Keratinocyte (primary cell): Measurements from ENCODE around the gene CAPN15. TPM values are rescaled to one million over a fixed set of nuclear protein-coding genes. Genes with fewer than 3 reads are reported as not detected.

Source experiments
- DNase-seq: peaks from one replicate; pipeline ENCODE4 v3.0.0-alpha.2; 2011; ENCODE audit warnings: low read depth, missing footprints, low spot score
- FAIRE-seq: peaks from 2 replicates; lab custom pipeline; 2011; peaks lifted over from hg19 to GRCh38; lab: Jason Lieb, UNC
- H2AFZ ChIP-seq: 2 replicates; pipeline ENCODE4 v1.6.0; 2012; ENCODE audit warnings: low read length, control low read depth, inconsistent platforms; ENCODE audit not compliant: control insufficient read depth
- H3K27ac ChIP-seq: 2 replicates; pipeline ENCODE4 v1.5.1; 2011; ENCODE audit warnings: low read length; ENCODE audit not compliant: control insufficient read depth, insufficient read depth
- H3K27me3 ChIP-seq: 3 replicates; pipeline ENCODE4 v1.6.0; 2011; ENCODE audit warnings: low read length; ENCODE audit not compliant: control insufficient read depth, insufficient read depth; ENCODE audit errors: extremely low read depth
- H3K36me3 ChIP-seq, 2 experiments: 2 replicates in 1 of 2; 3 replicates in 1 of 2; pipeline ENCODE4 v1.5.1; 2011; ENCODE audit warnings: low read length in 2 of 2, mild to moderate bottlenecking in 1 of 2; ENCODE audit not compliant: control insufficient read depth in 2 of 2, insufficient read depth in 2 of 2; ENCODE audit errors: extremely low read depth in 1 of 2
- H3K4me1 ChIP-seq: 3 replicates; pipeline ENCODE4 v1.5.1; 2011; ENCODE audit warnings: low read length; ENCODE audit not compliant: control insufficient read depth, insufficient read depth; ENCODE audit errors: extremely low read depth
- H3K4me2 ChIP-seq: 3 replicates; pipeline ENCODE4 v1.6.0; 2011; ENCODE audit warnings: low read depth, low read length; ENCODE audit not compliant: control insufficient read depth, insufficient read depth; ENCODE audit errors: extremely low read depth
- H3K4me3 ChIP-seq, 3 experiments: fragments of 200-600 bp in 1 of 3; sonication (generic) in 1 of 3; 2 replicates in 2 of 3; 3 replicates in 1 of 3; pipeline ENCODE4 v1.5.1; 2011 to 2016; ENCODE audit warnings: low read length in 3 of 3, mild to moderate bottlenecking in 3 of 3, control low read depth in 2 of 3, inconsistent platforms in 1 of 3, low read depth in 1 of 3, mixed read lengths in 1 of 3, mixed run types in 1 of 3, moderate library complexity in 1 of 3; ENCODE audit not compliant: control insufficient read depth in 2 of 3, insufficient read depth in 2 of 3; ENCODE audit errors: extremely low read depth in 1 of 3
- H3K79me2 ChIP-seq: 2 replicates; pipeline ENCODE4 v1.6.0; 2012; ENCODE audit warnings: low read length; ENCODE audit not compliant: control insufficient read depth, insufficient read depth
- H3K9ac ChIP-seq: 3 replicates; pipeline ENCODE4 v1.6.0; 2011; ENCODE audit warnings: low read length; ENCODE audit not compliant: control insufficient read depth, insufficient read depth; ENCODE audit errors: extremely low read depth
- H3K9me1 ChIP-seq: 3 replicates; pipeline ENCODE4 v1.6.0; 2011; ENCODE audit warnings: low read length; ENCODE audit not compliant: control insufficient read depth, insufficient read depth; ENCODE audit errors: extremely low read depth
- H3K9me3 ChIP-seq: 2 replicates; pipeline ENCODE4 v1.5.1; 2012; ENCODE audit warnings: low read depth, low read length; ENCODE audit not compliant: control insufficient read depth
- H4K20me1 ChIP-seq: 3 replicates; pipeline ENCODE4 v1.6.0; 2011; ENCODE audit warnings: low read length; ENCODE audit not compliant: control insufficient read depth, insufficient read depth; ENCODE audit errors: extremely low read depth
- CTCF ChIP-seq, 3 experiments: IDR thresholded peaks in 1 of 3; conservative IDR thresholded peaks in 1 of 3; optimal IDR thresholded peaks in 1 of 3; 2 replicates in 2 of 3; 3 replicates in 1 of 3; pipeline versions ENCODE3 to v1.5.1; 2011; ENCODE audit warnings: low read length in 3 of 3, mild to moderate bottlenecking in 3 of 3, moderate library complexity in 2 of 3, control low read depth in 1 of 3, inconsistent platforms in 1 of 3; ENCODE audit not compliant: insufficient read depth in 2 of 3; ENCODE audit errors: extremely low read depth in 1 of 3
- EZH2 ChIP-seq: IDR thresholded peaks from one replicate; pipeline ENCODE4 v1.6.1; 2012; ENCODE audit warnings: inconsistent platforms, mild to moderate bottlenecking, low read length, moderate library complexity
- dilution Hi-C: fragments of 300-500 bp; cut with MboI; formaldehyde crosslinking; loops from one replicate; pipeline ENCODE4 v1.7.0; 2020; ENCODE audit warnings: low sequenced_read_pairs; ENCODE audit not compliant: extremely low pct_ligation_motif_present
- polyA plus RNA-seq, 5 experiments: library from polyadenylated mRNA; depleted of rRNA in 3 of 5; stranded (reverse) in 3 of 5; stranded (forward) in 1 of 5; unstranded in 1 of 5; fragments of >200 nt; gene quantifications; 1 replicate in 1 of 5; 2 replicates in 3 of 5; 3 replicates in 1 of 5; pipeline versions ENCODE4 v1.2.1 to v1.2.3, GENCODE V29; 2011 to 2012; ENCODE audit warnings: missing spikeins in 2 of 5, low read depth in 1 of 5, low replicate concordance in 1 of 5

CAPN15 gene
- polyA plus RNA-seq, 1 donor (not counting 4 experiments of a cell fraction or from before 2014, with no cell fraction given) = 7.9 TPM

- peaks cover 27% of the 10 kb centered on the region for H4K20me1 ChIP-seq
- H3K36me3 ChIP-seq = peaks cover 0 to 8% of the 10 kb centered on the region in 2 experiments
- no peak overlapping the region for H2AFZ ChIP-seq
- DNase-seq (no peak), FAIRE-seq (peak; percentile 73)
- TF ChIP-seq EZH2 = no peak
- TF ChIP-seq CTCF (optimal IDR thresholded peaks at IDR 0.05 in 1 of 3, IDR thresholded peaks at IDR 0.05 in 1 of 3, conservative IDR thresholded peaks at IDR 0.05 in 1 of 3; ENCODE audit: extremely low read depth in 1 of 3, insufficient read depth in 2 of 3, low read length in 3 of 3) = no peak
- H3K27ac ChIP-seq = peak overlapping the region; percentile 83
- dilution Hi-C loops = no loop called here
- H3K27me3 ChIP-seq = no peaks in the 10 kb centered on the region
- H3K4me2 ChIP-seq = peak overlapping the region; percentile 91
- peak overlapping the region; percentile 87 to 95 (median 90) for H3K4me3 ChIP-seq
- H3K9ac ChIP-seq = peak overlapping the region; percentile 89
- H3K9me3 ChIP-seq = no peaks in the 10 kb centered on the region
- H3K4me1 ChIP-seq = peaks cover 29% of the 10 kb centered on the region
- peaks cover 4% of the 10 kb centered on the region for H3K9me1 ChIP-seq
- H3K79me2 ChIP-seq = peaks cover 74% of the 10 kb centered on the region
Observed at GRCh38 chr16:528111-529011, 849 bp downstream of the CAPN15 start.

- no peaks in the 10 kb centered on the region for H3K9me3 ChIP-seq
- peak overlapping the region; percentile 91 for H3K4me2 ChIP-seq
- dilution Hi-C loops = no loop called here
- H3K9me1 ChIP-seq = peaks cover 4% of the 10 kb centered on the region
- H3K79me2 ChIP-seq = peaks cover 79% of the 10 kb centered on the region
- H3K27ac ChIP-seq = peak overlapping the region; percentile 83
- FAIRE-seq (no peak), DNase-seq (no peak)
- peak overlapping the region; percentile 87 to 95 (median 90) for H3K4me3 ChIP-seq
- no peak overlapping the region for H2AFZ ChIP-seq
- peak overlapping the region; percentile 89 for H3K9ac ChIP-seq
- TF ChIP-seq CTCF (optimal IDR thresholded peaks at IDR 0.05 in 1 of 3, IDR thresholded peaks at IDR 0.05 in 1 of 3, conservative IDR thresholded peaks at IDR 0.05 in 1 of 3; ENCODE audit: extremely low read depth in 1 of 3, insufficient read depth in 2 of 3, low read length in 3 of 3) (no peak), EZH2 (no peak)
- peaks cover 0 to 8% of the 10 kb centered on the region in 2 experiments for H3K36me3 ChIP-seq
- H3K4me1 ChIP-seq = peaks cover 29% of the 10 kb centered on the region
- no peaks in the 10 kb centered on the region for H3K27me3 ChIP-seq
- peaks cover 33% of the 10 kb centered on the region for H4K20me1 ChIP-seq
Observed at GRCh38 chr16:529012-529575, 1.6 kb downstream of the CAPN15 start.
